WERI-Rb-1 (cell line): ENCODE measurements around the gene SLC23A2.

Experiments used
- DNase-seq: peaks from one replicate; pipeline ENCODE4 v3.0.0-alpha.2; 2020
- H3K27ac ChIP-seq: fragments of 250-450 bp; sonication (Bioruptor Pico); 2 replicates; pipeline ENCODE4 v1.5.1; 2020; ENCODE audit warnings: mild to moderate bottlenecking, moderate library complexity
- H3K27me3 ChIP-seq: fragments of 250-450 bp; sonication (Bioruptor Pico); 2 replicates; pipeline ENCODE4 v1.5.1; 2021; ENCODE audit warnings: mild to moderate bottlenecking, low read depth, moderate library complexity; ENCODE audit not compliant: insufficient read depth, severe bottlenecking
- H3K36me3 ChIP-seq: fragments of 250-450 bp; sonication (Bioruptor Pico); 2 replicates; pipeline ENCODE4 v1.5.1; 2020; ENCODE audit warnings: mild to moderate bottlenecking, moderate library complexity
- H3K4me3 ChIP-seq: 2 replicates; pipeline ENCODE4 v1.5.1; 2011; ENCODE audit warnings: low read depth, mild to moderate bottlenecking, control low read depth, low read length
- H3K9me3 ChIP-seq: fragments of 250-450 bp; sonication (Bioruptor Pico); 2 replicates; pipeline ENCODE4 v1.5.1; 2021; ENCODE audit warnings: mild to moderate bottlenecking, moderate library complexity; ENCODE audit not compliant: severe bottlenecking
- TF ChIP-seq, protein P1 (sequence below): IDR thresholded peaks from 2 replicates; pipeline ENCODE4 v1.5.1; 2011; ENCODE audit warnings: low read depth, mild to moderate bottlenecking, control low read depth, inconsistent platforms, low read length

Gene SLC23A2

DNA sequence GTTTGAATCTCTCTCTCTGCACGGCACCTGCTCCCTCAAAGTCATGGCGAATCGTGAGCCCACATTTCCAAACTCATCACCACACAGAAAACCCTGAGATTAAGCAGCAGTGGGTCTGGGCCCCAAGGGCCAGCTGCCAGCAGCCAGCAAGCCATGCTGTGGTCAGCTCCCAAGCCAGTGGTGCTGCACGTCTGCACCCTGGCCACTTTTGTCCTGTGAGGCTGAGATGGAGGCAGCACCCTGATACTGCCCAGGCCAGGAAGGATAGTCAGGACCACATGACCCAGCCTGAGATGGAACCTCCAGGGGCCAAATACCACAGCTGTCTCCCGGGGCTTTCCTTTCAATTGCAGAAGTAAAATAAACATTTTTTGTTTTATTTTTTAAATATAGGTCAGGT is 185.7 kb downstream of the SLC23A2 start:
- Histone ChIP-seq H3K36me3 (no peaks in the 10 kb centered on the region), H3K27me3 (no peaks in the 10 kb centered on the region), H3K4me3 (no peak overlapping the region), H3K9me3 (no peaks in the 10 kb centered on the region), H3K27ac (no peak overlapping the region)
- no peak for DNase-seq
- TF ChIP-seq, protein P1, sequence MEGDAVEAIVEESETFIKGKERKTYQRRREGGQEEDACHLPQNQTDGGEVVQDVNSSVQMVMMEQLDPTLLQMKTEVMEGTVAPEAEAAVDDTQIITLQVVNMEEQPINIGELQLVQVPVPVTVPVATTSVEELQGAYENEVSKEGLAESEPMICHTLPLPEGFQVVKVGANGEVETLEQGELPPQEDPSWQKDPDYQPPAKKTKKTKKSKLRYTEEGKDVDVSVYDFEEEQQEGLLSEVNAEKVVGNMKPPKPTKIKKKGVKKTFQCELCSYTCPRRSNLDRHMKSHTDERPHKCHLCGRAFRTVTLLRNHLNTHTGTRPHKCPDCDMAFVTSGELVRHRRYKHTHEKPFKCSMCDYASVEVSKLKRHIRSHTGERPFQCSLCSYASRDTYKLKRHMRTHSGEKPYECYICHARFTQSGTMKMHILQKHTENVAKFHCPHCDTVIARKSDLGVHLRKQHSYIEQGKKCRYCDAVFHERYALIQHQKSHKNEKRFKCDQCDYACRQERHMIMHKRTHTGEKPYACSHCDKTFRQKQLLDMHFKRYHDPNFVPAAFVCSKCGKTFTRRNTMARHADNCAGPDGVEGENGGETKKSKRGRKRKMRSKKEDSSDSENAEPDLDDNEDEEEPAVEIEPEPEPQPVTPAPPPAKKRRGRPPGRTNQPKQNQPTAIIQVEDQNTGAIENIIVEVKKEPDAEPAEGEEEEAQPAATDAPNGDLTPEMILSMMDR = no peak

DNA sequence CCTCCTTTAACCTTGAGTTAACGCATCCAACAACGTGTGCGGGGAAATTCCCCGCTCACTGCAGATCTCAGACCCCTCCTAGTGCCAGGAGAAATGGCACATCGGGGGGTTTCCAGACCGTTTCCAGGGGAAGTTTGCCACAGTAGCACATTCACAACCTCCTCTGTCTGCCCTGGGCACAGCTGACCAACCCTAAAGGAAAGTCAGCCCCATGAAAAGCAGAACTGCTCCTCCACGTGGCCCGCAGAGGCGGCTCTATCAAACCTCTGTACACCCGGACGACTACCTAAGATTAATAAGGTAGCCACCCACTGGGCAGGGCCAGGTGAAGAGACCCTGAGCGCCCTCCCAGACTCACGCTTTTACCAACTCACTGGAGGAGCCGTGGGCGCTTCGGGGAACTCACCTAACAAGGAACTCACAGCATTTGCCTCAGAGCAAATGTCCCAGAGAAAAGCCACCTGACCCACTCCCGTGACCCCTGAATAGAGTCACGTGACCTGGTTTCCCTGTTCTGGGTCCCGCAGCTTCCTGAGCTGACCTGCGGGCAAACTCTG is 186.5 kb downstream of the SLC23A2 start:
- no peak overlapping the region for H3K4me3 ChIP-seq
- TF ChIP-seq, protein P1 = no peak
- no peak for DNase-seq
- H3K36me3 ChIP-seq = no peaks in the 10 kb centered on the region
- H3K9me3 ChIP-seq = no peaks in the 10 kb centered on the region
- no peaks in the 10 kb centered on the region for H3K27me3 ChIP-seq
- no peak overlapping the region for H3K27ac ChIP-seq

DNA sequence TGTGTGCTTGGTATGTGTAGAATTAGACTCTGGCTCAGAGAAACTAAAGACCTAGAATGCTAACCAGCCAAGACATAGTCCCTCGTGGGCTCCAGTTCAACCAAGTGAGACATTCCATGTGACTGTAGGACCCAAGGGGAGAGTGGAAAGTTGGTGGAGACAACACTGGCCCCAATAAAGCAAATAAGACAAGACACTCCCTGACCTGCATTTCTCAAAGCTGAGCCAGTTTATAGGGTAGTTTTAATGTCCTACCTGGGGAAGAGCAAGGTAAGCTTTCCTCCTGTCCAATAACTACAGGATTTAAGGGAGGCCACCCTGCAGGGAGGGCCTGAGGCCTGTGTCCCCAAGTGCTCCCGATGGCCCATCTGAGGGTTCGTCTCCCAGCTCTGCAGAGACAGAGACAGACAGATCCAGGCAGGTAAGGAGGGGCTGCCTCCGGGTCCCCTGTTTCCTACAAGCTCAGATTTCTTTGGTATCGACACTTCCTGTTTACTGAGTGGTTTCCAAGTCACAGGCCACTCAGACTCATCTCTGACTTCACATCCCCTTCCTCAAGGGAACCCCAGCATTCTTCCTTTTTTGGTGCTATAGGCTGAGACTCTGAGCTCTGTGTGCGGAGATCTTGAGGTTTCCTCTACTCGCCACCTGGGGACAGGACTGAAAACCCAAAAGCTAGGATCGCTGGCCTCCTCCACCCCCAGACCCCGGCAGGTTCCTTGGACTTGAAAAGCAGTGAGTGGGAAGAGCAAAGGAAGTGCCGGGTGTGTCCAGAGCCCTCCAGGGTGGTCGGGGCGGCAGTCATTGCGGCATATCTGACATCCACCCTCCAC is 187.2 kb downstream of the SLC23A2 start:
- Histone ChIP-seq H3K4me3 (no peak overlapping the region), H3K27ac (no peak overlapping the region), H3K27me3 (no peaks in the 10 kb centered on the region), H3K9me3 (no peaks in the 10 kb centered on the region), H3K36me3 (no peaks in the 10 kb centered on the region)
- DNase-seq = no peak
- TF ChIP-seq, protein P1 = no peak

DNA sequence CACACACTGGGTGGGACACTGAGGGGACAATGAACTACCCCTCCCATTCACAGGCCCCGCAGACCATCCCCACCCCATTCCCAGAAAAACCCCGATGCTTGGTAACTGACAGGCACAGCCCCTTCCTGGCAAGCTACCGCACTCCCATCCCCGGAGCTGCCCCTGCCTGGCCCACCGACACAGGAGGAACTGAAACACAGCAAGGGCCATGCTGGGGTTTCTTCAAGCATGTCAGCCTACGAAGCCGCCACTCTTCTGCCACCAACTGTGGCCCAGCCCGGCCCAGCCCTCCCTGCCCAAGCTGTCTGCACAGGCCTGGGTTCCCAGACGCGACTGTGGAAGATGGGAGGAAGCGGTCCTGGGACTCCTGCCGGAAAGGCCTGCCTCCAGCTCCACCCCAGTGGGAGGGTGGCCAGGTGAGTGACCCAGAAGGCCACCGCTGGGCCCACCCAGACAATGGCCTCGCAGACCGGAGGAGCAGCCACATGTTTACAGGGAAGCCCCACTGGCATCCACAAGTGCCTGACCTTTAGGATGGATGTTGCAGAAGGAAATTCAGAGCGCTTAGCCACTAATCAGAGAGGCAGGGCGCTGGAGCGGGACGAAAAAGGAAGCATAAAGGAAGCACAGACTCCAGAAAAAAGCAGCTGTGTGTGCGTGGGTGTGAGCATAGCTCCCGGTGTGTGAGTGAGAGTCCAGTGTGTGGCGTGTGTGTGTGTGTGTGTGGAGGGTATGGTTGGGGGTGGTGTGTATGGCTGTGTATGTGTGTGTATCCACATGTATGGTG is 188.0 kb downstream of the SLC23A2 start:
- H3K27me3 ChIP-seq = no peaks in the 10 kb centered on the region
- no peak for DNase-seq
- H3K36me3 ChIP-seq = no peaks in the 10 kb centered on the region
- TF ChIP-seq, protein P1 = no peak
- H3K27ac ChIP-seq = no peak overlapping the region
- no peaks in the 10 kb centered on the region for H3K9me3 ChIP-seq
- H3K4me3 ChIP-seq = no peak overlapping the region

DNA sequence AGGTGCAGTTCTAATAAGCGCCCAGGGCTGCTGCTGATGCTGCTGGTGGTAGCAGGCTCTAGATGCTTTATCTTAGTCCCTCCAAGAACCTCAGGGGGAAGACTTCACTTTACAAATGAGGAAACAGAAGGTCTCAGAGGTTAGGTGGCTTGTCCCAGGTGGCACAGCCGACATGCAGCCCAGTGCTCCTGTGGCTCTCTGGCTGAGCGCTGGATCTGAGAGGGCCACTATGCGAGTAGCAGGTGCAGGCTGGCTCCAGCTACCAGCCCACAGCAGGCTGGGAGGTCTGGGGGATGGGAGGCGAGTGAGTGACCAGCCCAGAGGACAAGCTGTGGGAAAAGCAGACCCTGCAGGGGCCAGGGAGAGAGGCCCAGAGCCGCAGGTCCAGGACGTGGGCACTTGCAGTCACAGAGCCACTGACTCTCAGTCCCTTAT is 188.7 kb downstream of the SLC23A2 start:
- no peaks in the 10 kb centered on the region for H3K36me3 ChIP-seq
- no peak overlapping the region for H3K27ac ChIP-seq
- no peak overlapping the region for H3K4me3 ChIP-seq
- TF ChIP-seq, protein P1 = no peak
- H3K9me3 ChIP-seq = no peaks in the 10 kb centered on the region
- H3K27me3 ChIP-seq = no peaks in the 10 kb centered on the region
- no peak for DNase-seq
